Liver (tissue), 3 donors: Measurements from ENCODE around the gene BATF.

Source experiments
- ATF3 ChIP-seq: IDR thresholded peaks from 2 replicates; pipeline ENCODE4 v1.6.1; 2016; ENCODE audit warnings: antibody characterized with exemption
- CTCF ChIP-seq: fragments of 150-350 bp; IDR thresholded peaks from 2 replicates; pipeline ENCODE4 v1.5.1; 2017; ENCODE audit warnings: improper control_type of control experiment, low read depth, low read length; ENCODE audit not compliant: missing input control
- HNF4A ChIP-seq, 2 donors: conservative IDR thresholded peaks; 2 replicates each; pipeline ENCODE4 v1.6.1; 2016; ENCODE audit warnings: antibody characterized with exemption in 2 of 2, mild to moderate bottlenecking in 2 of 2
- JUND ChIP-seq, 2 donors: IDR thresholded peaks; 2 replicates each; pipeline ENCODE4 v1.6.1; 2016; ENCODE audit warnings: antibody characterized with exemption in 2 of 2
- RAD21 ChIP-seq, 2 donors: IDR thresholded peaks; 2 replicates each; pipeline ENCODE4 v1.6.1; 2016; ENCODE audit warnings: antibody characterized with exemption in 2 of 2, mild to moderate bottlenecking in 2 of 2
- REST ChIP-seq: IDR thresholded peaks from 2 replicates; pipeline ENCODE4 v1.6.1; 2016; ENCODE audit warnings: antibody characterized with exemption, mild to moderate bottlenecking
- TAF1 ChIP-seq: conservative IDR thresholded peaks from 2 replicates; pipeline ENCODE4 v1.6.1; 2016; ENCODE audit warnings: antibody characterized with exemption, mild to moderate bottlenecking
- YY1 ChIP-seq: IDR thresholded peaks from 2 replicates; pipeline ENCODE4 v1.6.1; 2016; ENCODE audit warnings: antibody characterized with exemption, mild to moderate bottlenecking
- TF ChIP-seq, protein P1 (sequence below): IDR thresholded peaks from 2 replicates; pipeline ENCODE4 v1.6.1; 2016; ENCODE audit warnings: antibody characterized with exemption
- TF ChIP-seq, protein P2 (sequence below): IDR thresholded peaks from 2 replicates; pipeline ENCODE4 v1.6.1; 2016; ENCODE audit warnings: antibody characterized with exemption
- donor health status: healthy.
- donor health status: healthy.

DNA sequence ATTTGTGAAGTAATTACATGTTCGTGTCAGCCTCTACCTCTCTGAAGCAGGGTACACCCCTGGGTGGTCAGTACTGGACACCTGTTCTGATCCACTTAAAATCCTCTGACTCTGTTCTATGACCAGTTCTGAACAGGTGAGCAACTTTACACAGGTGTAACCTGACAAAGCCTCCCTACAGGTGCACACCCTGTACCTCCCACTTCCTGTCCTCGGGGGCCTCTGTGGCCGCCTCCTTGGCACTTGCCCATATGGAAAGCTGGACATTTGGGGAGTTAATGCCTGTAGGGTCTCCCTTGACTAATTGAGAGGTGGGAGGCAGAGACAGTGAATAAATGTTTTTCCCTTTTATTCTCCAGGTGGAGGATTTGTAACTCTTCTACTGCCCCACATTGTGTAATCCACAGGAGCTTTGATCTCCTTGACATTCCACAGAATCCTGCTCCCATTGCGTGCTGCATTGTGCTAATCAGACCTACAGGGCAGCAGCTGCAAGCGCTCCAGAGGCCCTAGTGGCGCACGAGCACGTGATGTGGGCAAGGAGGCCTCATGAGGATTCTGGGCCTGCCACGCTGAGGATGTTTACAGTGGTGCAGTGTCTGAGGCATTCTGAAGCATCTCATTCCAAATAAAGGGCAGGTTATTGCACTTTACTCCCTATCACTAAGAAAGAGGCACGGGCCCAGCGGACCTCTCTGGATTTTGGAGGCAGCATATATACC, 45.8 kb upstream of the BATF start:
- TF ChIP-seq CTCF (no peak), YY1 (no peak), JUND (IDR thresholded peaks at IDR 0.05) (no peak), ATF3 (no peak), HNF4A (conservative IDR thresholded peaks at IDR 0.05) (no peak), RAD21 (IDR thresholded peaks at IDR 0.05) (no peak), REST (no peak), TAF1 (no peak)
- TF ChIP-seq, protein P1, sequence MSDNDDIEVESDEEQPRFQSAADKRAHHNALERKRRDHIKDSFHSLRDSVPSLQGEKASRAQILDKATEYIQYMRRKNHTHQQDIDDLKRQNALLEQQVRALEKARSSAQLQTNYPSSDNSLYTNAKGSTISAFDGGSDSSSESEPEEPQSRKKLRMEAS, result no peak
- TF ChIP-seq, protein P2, sequence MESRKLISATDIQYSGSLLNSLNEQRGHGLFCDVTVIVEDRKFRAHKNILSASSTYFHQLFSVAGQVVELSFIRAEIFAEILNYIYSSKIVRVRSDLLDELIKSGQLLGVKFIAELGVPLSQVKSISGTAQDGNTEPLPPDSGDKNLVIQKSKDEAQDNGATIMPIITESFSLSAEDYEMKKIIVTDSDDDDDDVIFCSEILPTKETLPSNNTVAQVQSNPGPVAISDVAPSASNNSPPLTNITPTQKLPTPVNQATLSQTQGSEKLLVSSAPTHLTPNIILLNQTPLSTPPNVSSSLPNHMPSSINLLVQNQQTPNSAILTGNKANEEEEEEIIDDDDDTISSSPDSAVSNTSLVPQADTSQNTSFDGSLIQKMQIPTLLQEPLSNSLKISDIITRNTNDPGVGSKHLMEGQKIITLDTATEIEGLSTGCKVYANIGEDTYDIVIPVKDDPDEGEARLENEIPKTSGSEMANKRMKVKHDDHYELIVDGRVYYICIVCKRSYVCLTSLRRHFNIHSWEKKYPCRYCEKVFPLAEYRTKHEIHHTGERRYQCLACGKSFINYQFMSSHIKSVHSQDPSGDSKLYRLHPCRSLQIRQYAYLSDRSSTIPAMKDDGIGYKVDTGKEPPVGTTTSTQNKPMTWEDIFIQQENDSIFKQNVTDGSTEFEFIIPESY, result no peak
